Ascending aorta (tissue), 2 donors: ENCODE data around the gene KCNMA1. TPM values are rescaled to one million over a fixed set of nuclear protein-coding genes. Genes with fewer than 3 reads are reported as not detected.

ENCODE experiments used
- DNase-seq, 2 donors: peaks; one replicate each; pipeline ENCODE4 v3.0.0-alpha.2; 2019; ENCODE audit warnings: low spot score in 2 of 2
- H3K27ac ChIP-seq, 2 donors: fragments of 200-600 bp; sonication (generic); one replicate each; pipeline ENCODE4 v1.5.1; 2016 to 2017; ENCODE audit warnings: mild to moderate bottlenecking in 1 of 2
- H3K27me3 ChIP-seq: fragments of 200-600 bp; sonication (generic); one replicate; pipeline ENCODE4 v1.5.1; 2017
- H3K36me3 ChIP-seq, 2 donors: fragments of 200-600 bp; sonication (generic); one replicate each; pipeline ENCODE4 v1.5.1; 2016
- H3K4me1 ChIP-seq, 2 donors: fragments of 200-600 bp; sonication (generic); one replicate each; pipeline ENCODE4 v1.5.1; 2016 to 2017; ENCODE audit warnings: mild to moderate bottlenecking in 1 of 2
- H3K4me3 ChIP-seq, 2 donors: fragments of 200-600 bp; sonication (generic); one replicate each; pipeline ENCODE4 v1.5.1; 2016 to 2017; ENCODE audit warnings: mild to moderate bottlenecking in 1 of 2
- H3K9me3 ChIP-seq, 2 donors: fragments of 200-600 bp; sonication (generic); one replicate each; pipeline ENCODE4 v1.5.1; 2016
- CTCF ChIP-seq, 3 experiments: fragments of 200-600 bp in 2 of 3; fragments of 450-650 bp in 1 of 3; sonication (generic) in 2 of 3; IDR thresholded peaks; one replicate each; pipeline ENCODE4 v1.5.1; 2016 to 2019; ENCODE audit warnings: antibody characterized with exemption in 3 of 3, mild to moderate bottlenecking in 1 of 3, moderate library complexity in 1 of 3
- intact Hi-C: fragments of 100-400 bp; cut with DNase I; formaldehyde crosslinking; loops from one replicate; pipeline ENCODE4 v1.15.1; 2023
- total RNA-seq: library from RNA; depleted of rRNA; stranded (reverse); fragments of >200 nt; gene quantifications from one replicate; pipeline ENCODE4 v1.1.0, GENCODE V29; 2016

KCNMA1 gene
- total RNA-seq, 1 donor from 2014 or later = 28.6 TPM

- Histone ChIP-seq H3K36me3 (no peaks in the 10 kb centered on the region), H3K4me3 (no peak overlapping the region), H3K27ac (no peak overlapping the region), H3K27me3 (no peaks in the 10 kb centered on the region), H3K4me1 (no peaks in the 10 kb centered on the region), H3K9me3 (no peaks in the 10 kb centered on the region)
- no peak for TF ChIP-seq CTCF (IDR thresholded peaks at IDR 0.05)
- intact Hi-C loops = no loop called here
- DNase-seq = no peak
Observed at GRCh38 chr10:76864922-76865321, 772.7 kb downstream of the KCNMA1 start.

GRCh38 chr10:76858721-76859120 is 778.9 kb downstream of the KCNMA1 start:
- no peak overlapping the region for H3K27ac ChIP-seq
- no peak for DNase-seq
- no peaks in the 10 kb centered on the region for H3K4me1 ChIP-seq
- no peak for TF ChIP-seq CTCF (IDR thresholded peaks at IDR 0.05)
- H3K27me3 ChIP-seq = no peaks in the 10 kb centered on the region
- no peak overlapping the region for H3K4me3 ChIP-seq
- H3K9me3 ChIP-seq = no peaks in the 10 kb centered on the region
- intact Hi-C loops = no loop called here
- H3K36me3 ChIP-seq = no peaks in the 10 kb centered on the region

- Histone ChIP-seq H3K36me3 (no peaks in the 10 kb centered on the region), H3K27me3 (no peaks in the 10 kb centered on the region), H3K27ac (no peak overlapping the region), H3K9me3 (no peaks in the 10 kb centered on the region), H3K4me3 (no peak overlapping the region), H3K4me1 (no peaks in the 10 kb centered on the region)
- no peak for TF ChIP-seq CTCF (IDR thresholded peaks at IDR 0.05)
- intact Hi-C loops = no loop called here
- DNase-seq = no peak
Observed at GRCh38 chr10:76840802-76841201, 796.8 kb downstream of the KCNMA1 start.

- H3K27me3 ChIP-seq = no peaks in the 10 kb centered on the region
- no peak for DNase-seq
- no peak overlapping the region for H3K27ac ChIP-seq
- no peak for TF ChIP-seq CTCF (IDR thresholded peaks at IDR 0.05)
- no peak overlapping the region for H3K4me3 ChIP-seq
- H3K36me3 ChIP-seq = no peaks in the 10 kb centered on the region
- no peaks in the 10 kb centered on the region for H3K9me3 ChIP-seq
- H3K4me1 ChIP-seq = no peaks in the 10 kb centered on the region
- intact Hi-C loops = no loop called here
Observed at GRCh38 chr10:76839276-76839675, 798.3 kb downstream of the KCNMA1 start.

- Histone ChIP-seq H3K4me1 (no peaks in the 10 kb centered on the region), H3K4me3 (no peak overlapping the region), H3K36me3 (no peaks in the 10 kb centered on the region), H3K27me3 (no peaks in the 10 kb centered on the region), H3K9me3 (no peaks in the 10 kb centered on the region), H3K27ac (no peak overlapping the region)
- intact Hi-C loops = no loop called here
- DNase-seq = no peak
- no peak for TF ChIP-seq CTCF (IDR thresholded peaks at IDR 0.05)
Observed at GRCh38 chr10:76830218-76830617, 807.4 kb downstream of the KCNMA1 start.

GRCh38 chr10:76829724-76830123 is 807.9 kb downstream of the KCNMA1 start:
- Histone ChIP-seq H3K27me3 (no peaks in the 10 kb centered on the region), H3K4me1 (no peaks in the 10 kb centered on the region), H3K9me3 (no peaks in the 10 kb centered on the region), H3K4me3 (no peak overlapping the region), H3K36me3 (no peaks in the 10 kb centered on the region), H3K27ac (no peak overlapping the region)
- DNase-seq = no peak
- intact Hi-C loops = no loop called here
- no peak for TF ChIP-seq CTCF (IDR thresholded peaks at IDR 0.05)
